A549 (cell line): ENCODE data around the gene PHB1. TPM values are rescaled to one million over a fixed set of nuclear protein-coding genes. Genes with fewer than 3 reads are reported as not detected.

Source experiments
- ATAC-seq, 2 experiments: fragments of 200-7000 bp in 1 of 2; fragments of >200 bp in 1 of 2; cut with Nextera tagmentation in 1 of 2; cut with Tn5 transposase in 1 of 2; 3 replicates each; pipeline versions ENCODE4 v1.8.0 to v1.9.1; 2018 to 2020; ENCODE audit warnings: mild to moderate bottlenecking in 1 of 2, moderate library complexity in 1 of 2
- CTCF ChIA-PET: fragments of 300-600 bp; sonication (Branson Sonifier 250); formaldehyde crosslinking; extraction: SDS; loops from one replicate; lab custom pipeline; 2021; ENCODE audit warnings: antibody characterized with exemption, inconsistent platforms; lab: Yijun Ruan, JAX
- POLR2A ChIA-PET: fragments of 350-600 bp; formaldehyde crosslinking; extraction: SDS; loops from one replicate; lab custom pipeline; 2021; ENCODE audit warnings: antibody characterized with exemption, inconsistent platforms; lab: Yijun Ruan, JAX
- DNase-seq, 2 experiments: peaks; one replicate each; pipeline versions ENCODE4 v3.0.0 to v3.0.0-alpha.2; 2011 to 2016; ENCODE audit warnings: low read depth in 1 of 2, low spot score in 1 of 2
- FAIRE-seq: peaks from 2 replicates; lab custom pipeline; 2011; peaks lifted over from hg19 to GRCh38; lab: Jason Lieb, UNC
- H3K27ac ChIP-seq, 2 experiments: fragments of >200 bp; sonication (Bioruptor Twin); formaldehyde crosslinking; 3 replicates each; pipeline ENCODE4 v1.5.1; 2016 to 2017
- H3K4me1 ChIP-seq: fragments of >200 bp; sonication (Bioruptor Twin); formaldehyde crosslinking; 3 replicates; pipeline ENCODE4 v1.6.1; 2016
- H3K4me2 ChIP-seq: fragments of >200 bp; sonication (Bioruptor Twin); formaldehyde crosslinking; 3 replicates; pipeline ENCODE4 v1.6.1; 2016
- H3K4me3 ChIP-seq: fragments of >200 bp; sonication (Bioruptor Twin); formaldehyde crosslinking; 3 replicates; pipeline ENCODE4 v1.5.1; 2016
- H3K9me3 ChIP-seq: fragments of >200 bp; sonication (Bioruptor Twin); formaldehyde crosslinking; 3 replicates; pipeline ENCODE4 v1.6.1; 2016
- ATOH8 ChIP-seq: fragments of 250-450 bp; sonication (Bioruptor Pico); IDR thresholded peaks from 2 replicates; pipeline ENCODE4 v1.5.0; 2020; ENCODE audit warnings: low read depth, mild to moderate bottlenecking, moderate library complexity
- CBX2 ChIP-seq: fragments of 200-600 bp; sonication (generic); IDR thresholded peaks from 2 replicates; pipeline ENCODE4 v1.6.1; 2016; ENCODE audit warnings: low read depth, mild to moderate bottlenecking, borderline replicate concordance
- E2F6 ChIP-seq: IDR thresholded peaks from 2 replicates; pipeline ENCODE4 v1.6.1; 2012; ENCODE audit warnings: low read depth, borderline replicate concordance
- FOXS1 ChIP-seq: fragments of 250-450 bp; sonication (Bioruptor Pico); IDR thresholded peaks from 2 replicates; pipeline ENCODE4 v1.5.0; 2020; ENCODE audit warnings: mild to moderate bottlenecking, moderate library complexity
- HES2 ChIP-seq: fragments of >200 bp; sonication (Bioruptor Twin); formaldehyde crosslinking; IDR thresholded peaks from 2 replicates; pipeline ENCODE4 v1.6.1; 2016
- HOXB13 ChIP-seq: fragments of 250-450 bp; sonication (Bioruptor Pico); IDR thresholded peaks from 2 replicates; pipeline ENCODE4 v1.5.0; 2020; ENCODE audit warnings: low read depth, mild to moderate bottlenecking, moderate library complexity
- HOXB5 ChIP-seq: fragments of 250-450 bp; sonication (Bioruptor Pico); IDR thresholded peaks from 2 replicates; pipeline ENCODE4 v1.5.0; 2020; ENCODE audit warnings: mild to moderate bottlenecking, moderate library complexity
- KDM1A ChIP-seq: fragments of 200-600 bp; sonication (generic); IDR thresholded peaks from 2 replicates; pipeline ENCODE4 v1.6.1; 2016; ENCODE audit warnings: low read depth, mild to moderate bottlenecking
- KDM5A ChIP-seq: fragments of 200-600 bp; sonication (generic); IDR thresholded peaks from 2 replicates; pipeline ENCODE4 v1.6.1; 2016; ENCODE audit warnings: antibody characterized with exemption, mild to moderate bottlenecking
- MAFK ChIP-seq: fragments of 450-650 bp; IDR thresholded peaks from 2 replicates; pipeline ENCODE4 v1.6.1; 2014; ENCODE audit not compliant: partially characterized antibody
- MYC ChIP-seq: IDR thresholded peaks from 2 replicates; pipeline ENCODE4 v1.6.1; 2012; ENCODE audit warnings: mild to moderate bottlenecking, inconsistent platforms, low read length, improper control_type of control experiment, borderline replicate concordance
- NPAS2 ChIP-seq: fragments of 250-450 bp; sonication (Bioruptor Pico); IDR thresholded peaks from 2 replicates; pipeline ENCODE4 v1.8.0; 2022; ENCODE audit warnings: mild to moderate bottlenecking, moderate library complexity, borderline replicate concordance
- NR3C1 ChIP-seq: fragments of >200 bp; sonication (Bioruptor Twin); formaldehyde crosslinking; IDR thresholded peaks from 3 replicates; pipeline ENCODE4 v1.6.1; 2017
- PHF8 ChIP-seq: fragments of 200-600 bp; sonication (generic); IDR thresholded peaks from 2 replicates; pipeline ENCODE4 v1.6.1; 2016; ENCODE audit warnings: low read depth, mild to moderate bottlenecking, antibody characterized with exemption, moderate library complexity, borderline replicate concordance
- POLR2A ChIP-seq: IDR thresholded peaks from 2 replicates; pipeline ENCODE4 v1.6.1; 2012; ENCODE audit warnings: mild to moderate bottlenecking, low read length
- RCOR1 ChIP-seq: fragments of 150-350 bp; IDR thresholded peaks from 2 replicates; pipeline ENCODE4 v1.6.1; 2014; ENCODE audit warnings: antibody characterized with exemption, low read length, low read depth
- USF2 ChIP-seq: fragments of 450-650 bp; IDR thresholded peaks from 2 replicates; pipeline ENCODE4 v1.6.1; 2014; ENCODE audit warnings: antibody characterized with exemption
- ZSCAN20 ChIP-seq: fragments of 250-450 bp; sonication (Bioruptor Pico); IDR thresholded peaks from 2 replicates; pipeline ENCODE4 v1.8.0; 2022; ENCODE audit warnings: mild to moderate bottlenecking, moderate library complexity
- WGBS: methylation state at CpG from one replicate; pipeline ENCODE4 v1.1.6; 2017; ENCODE audit errors: missing lambda C conversion rate; 5-methylcytosine and 5-hydroxymethylcytosine counted together
- polyA plus RNA-seq, 4 experiments: library from polyadenylated mRNA; depleted of rRNA in 3 of 4; stranded (reverse); fragments of >200 nt; fragmentation: RNase III in 1 of 4; extraction: RNeasy Plus Mini Kit Qiagen cat#74134 plus additional on column Dnase treatment in 1 of 4; gene quantifications; 2 replicates in 3 of 4; 3 replicates in 1 of 4; pipeline ENCODE4 v1.2.3, GENCODE V29; 2011 to 2017
- TF ChIP-seq, protein P1 (sequence below): IDR thresholded peaks from 2 replicates; pipeline ENCODE4 v1.6.1; 2012
- TF ChIP-seq, protein P2 (sequence below): fragments of 150-350 bp; IDR thresholded peaks from 2 replicates; pipeline ENCODE4 v1.6.1; 2014; ENCODE audit warnings: low read depth, mild to moderate bottlenecking, low read length

PHB1 gene
- polyA plus RNA-seq, 2 of the 4 experiments (the other 2 are of a cell fraction): 432 to 480 TPM

DNA sequence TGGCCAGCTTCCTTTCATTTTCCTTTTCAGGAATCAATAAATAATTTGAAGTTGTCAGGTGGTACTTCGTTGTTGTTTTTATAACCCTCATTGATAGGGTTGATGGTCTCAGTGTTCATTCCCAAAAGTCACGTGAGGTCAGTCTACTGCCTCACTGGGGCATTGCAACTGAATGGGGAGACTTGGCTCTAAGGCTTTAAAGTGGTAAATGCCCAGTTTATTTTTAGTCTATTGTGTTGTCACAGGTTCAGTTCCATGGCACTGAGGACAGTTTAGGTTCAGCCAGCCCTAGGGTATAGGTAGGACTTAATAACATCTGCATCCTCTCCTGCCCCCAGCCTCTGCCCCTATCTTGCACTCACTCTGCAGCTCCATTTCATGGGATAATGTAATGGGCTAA lies 46.9 kb upstream of the PHB1 start (continued):
- no peak for TF ChIP-seq E2F6
- TF ChIP-seq KDM5A: no peak

DNA sequence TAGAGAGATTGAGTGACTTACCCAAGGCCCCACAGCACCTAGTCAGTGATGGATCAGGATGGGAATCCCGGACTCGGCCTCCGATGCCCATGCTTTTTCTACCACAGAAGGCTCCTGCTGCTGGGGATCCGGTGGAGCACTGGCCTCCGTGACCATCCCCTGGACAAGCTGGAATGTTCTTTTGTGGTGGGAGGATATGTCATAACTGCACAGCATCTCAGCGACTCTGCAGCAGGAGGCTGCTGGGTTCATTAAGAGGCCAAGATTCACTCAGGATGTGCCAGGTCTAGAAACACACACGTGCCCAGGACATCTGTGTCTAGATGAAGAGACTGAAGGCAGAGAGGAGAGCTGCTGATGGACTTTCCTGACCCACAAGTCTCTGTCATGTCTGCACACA lies 45.7 kb upstream of the PHB1 start:
- no peak overlapping the region for H3K27ac ChIP-seq
- H3K4me1 ChIP-seq: no peaks in the 10 kb centered on the region
- no peak overlapping the region for H3K4me2 ChIP-seq
- ChIA-PET CTCF (interaction anchor here (2.2 to 17.9 kb wide), 3 partner anchors 25 to 96 kb away, joined by 7 to 121 read pairs (median 20); no protein-coding TSS in a partner anchor), POLR2A (no interaction called here)
- no peak; a peak in 1 of 6 replicates for ATAC-seq
- peaks cover 15% of the 10 kb centered on the region; the same call in 2 of the 3 replicates for H3K9me3 ChIP-seq
- TF ChIP-seq PHF8: no peak
- no peak for TF ChIP-seq POLR2A
- TF ChIP-seq NR3C1: no peak
- TF ChIP-seq ATOH8: no peak
- no peak for TF ChIP-seq RCOR1
- no peak for TF ChIP-seq USF2
- no peak for TF ChIP-seq KDM1A
- no peak for TF ChIP-seq CBX2
- TF ChIP-seq MAFK: no peak
- DNase-seq: no peak
- no peak for FAIRE-seq
- 58% methylated on average over 7 of the region's 7 CpGs for WGBS
- no peak overlapping the region for H3K4me3 ChIP-seq

DNA sequence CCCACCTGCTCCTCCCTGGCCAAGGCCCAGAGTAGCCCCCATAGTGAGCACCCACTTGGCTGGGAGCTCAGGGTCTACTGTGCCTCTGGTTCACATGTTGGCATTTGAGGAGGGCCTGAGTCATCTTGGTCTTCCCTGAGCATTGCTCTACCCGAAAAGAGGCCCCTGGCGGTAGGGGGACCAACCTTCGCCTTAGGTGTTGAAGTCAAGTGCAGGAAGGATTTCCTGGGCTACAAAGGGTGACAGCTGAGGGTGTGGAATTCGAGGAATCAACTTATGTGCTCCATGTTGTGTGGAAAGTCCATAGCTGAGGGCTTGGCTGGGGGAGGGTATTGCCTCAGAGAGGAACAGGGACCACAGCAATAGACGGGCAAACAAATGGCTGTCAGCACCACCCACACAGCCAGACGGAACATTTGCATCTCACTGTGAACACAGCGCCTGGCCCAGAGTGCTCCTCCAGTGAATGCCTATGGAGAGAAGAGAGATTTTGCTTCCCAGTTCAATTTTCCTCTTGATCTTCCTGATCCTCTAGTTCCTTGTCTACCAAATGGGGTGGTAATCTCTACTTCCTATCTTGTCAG lies 44.8 kb upstream of the PHB1 start:
- CTCF ChIA-PET: interaction anchor here (0.6 to 17.9 kb wide), 4 partner anchors 24 to 97 kb away, joined by 3 to 121 read pairs (median 12); no protein-coding TSS in a partner anchor
- DNase-seq: no peak

More for the DNA sequence above, 44.8 kb upstream of the PHB1 start:
- no peak overlapping the region for H3K27ac ChIP-seq
- TF ChIP-seq HOXB13 (CRISPR knock-in tag) (no peak), HOXB5 (CRISPR knock-in tag) (no peak), MAFK (no peak), KDM5A (no peak), HES2 (no peak), ATOH8 (no peak), ZSCAN20 (CRISPR knock-in tag) (no peak), FOXS1 (CRISPR knock-in tag) (no peak), MYC (no peak), NPAS2 (CRISPR knock-in tag) (no peak)
- TF ChIP-seq, protein P1, sequence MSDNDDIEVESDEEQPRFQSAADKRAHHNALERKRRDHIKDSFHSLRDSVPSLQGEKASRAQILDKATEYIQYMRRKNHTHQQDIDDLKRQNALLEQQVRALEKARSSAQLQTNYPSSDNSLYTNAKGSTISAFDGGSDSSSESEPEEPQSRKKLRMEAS: no peak
- TF ChIP-seq, protein P2, sequence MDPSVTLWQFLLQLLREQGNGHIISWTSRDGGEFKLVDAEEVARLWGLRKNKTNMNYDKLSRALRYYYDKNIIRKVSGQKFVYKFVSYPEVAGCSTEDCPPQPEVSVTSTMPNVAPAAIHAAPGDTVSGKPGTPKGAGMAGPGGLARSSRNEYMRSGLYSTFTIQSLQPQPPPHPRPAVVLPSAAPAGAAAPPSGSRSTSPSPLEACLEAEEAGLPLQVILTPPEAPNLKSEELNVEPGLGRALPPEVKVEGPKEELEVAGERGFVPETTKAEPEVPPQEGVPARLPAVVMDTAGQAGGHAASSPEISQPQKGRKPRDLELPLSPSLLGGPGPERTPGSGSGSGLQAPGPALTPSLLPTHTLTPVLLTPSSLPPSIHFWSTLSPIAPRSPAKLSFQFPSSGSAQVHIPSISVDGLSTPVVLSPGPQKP: no peak
- peaks cover 15% of the 10 kb centered on the region; the same call in 2 of the 3 replicates for H3K9me3 ChIP-seq
- WGBS: 49% methylated on average over 7 of the region's 7 CpGs
- FAIRE-seq (no peak), ATAC-seq (no peak)
- no peak overlapping the region for H3K4me3 ChIP-seq
- H3K4me1 ChIP-seq: no peaks in the 10 kb centered on the region
- POLR2A ChIA-PET: no interaction called here
- H3K4me2 ChIP-seq: no peak overlapping the region
